Measurements from ENCODE around the gene NRBF2.
"Not testable (repeated sequence)": the region's sequence is repeated elsewhere in the genome, so short reads cannot be mapped to it uniquely, and the experiment has no call there.

NRBF2 gene

DNA sequence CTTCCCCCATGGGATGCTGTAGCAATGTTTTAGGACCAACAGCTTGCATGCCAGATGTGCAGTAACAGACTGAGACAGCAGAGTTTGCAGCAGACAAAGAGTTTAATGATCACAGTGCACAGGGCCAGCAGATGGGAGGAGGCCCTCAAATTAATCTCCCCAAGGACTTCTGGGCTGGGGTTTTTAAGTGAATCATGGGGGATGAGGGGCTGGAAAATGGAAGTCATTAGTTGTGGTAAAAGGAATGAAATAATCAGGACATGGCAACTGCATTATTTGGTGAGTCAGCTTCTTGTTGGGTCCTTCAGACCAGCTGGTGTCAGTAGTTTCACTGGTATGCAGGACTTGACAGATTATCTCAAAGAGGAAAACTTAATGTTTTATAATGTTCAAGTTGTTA is 12.6 kb upstream of the NRBF2 start:
- no peak for DNase-seq

GRCh38 chr10:63123727-63124362 is 9.3 kb upstream of the NRBF2 start:
- DNase-seq: no peak

DNA sequence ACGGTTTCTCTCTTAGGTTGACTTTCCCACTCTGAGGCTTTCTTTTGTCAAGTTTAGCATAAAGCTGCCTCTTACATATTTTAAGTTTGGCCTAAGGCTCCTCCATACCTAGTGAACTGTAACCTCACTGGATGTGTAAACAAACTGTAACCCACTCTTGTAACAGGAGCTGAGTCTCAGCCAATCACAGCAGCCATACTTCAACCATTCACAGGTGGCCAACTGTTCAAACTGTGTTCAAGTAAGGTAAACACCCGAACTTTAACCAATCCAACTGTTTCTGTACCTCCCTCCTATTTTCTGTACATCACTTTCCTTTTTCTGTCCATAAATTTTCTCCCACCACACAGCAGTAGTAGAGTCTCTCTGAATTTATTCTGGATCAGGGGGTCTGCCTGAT is 7.7 kb upstream of the NRBF2 start:
- no peak for DNase-seq

DNA sequence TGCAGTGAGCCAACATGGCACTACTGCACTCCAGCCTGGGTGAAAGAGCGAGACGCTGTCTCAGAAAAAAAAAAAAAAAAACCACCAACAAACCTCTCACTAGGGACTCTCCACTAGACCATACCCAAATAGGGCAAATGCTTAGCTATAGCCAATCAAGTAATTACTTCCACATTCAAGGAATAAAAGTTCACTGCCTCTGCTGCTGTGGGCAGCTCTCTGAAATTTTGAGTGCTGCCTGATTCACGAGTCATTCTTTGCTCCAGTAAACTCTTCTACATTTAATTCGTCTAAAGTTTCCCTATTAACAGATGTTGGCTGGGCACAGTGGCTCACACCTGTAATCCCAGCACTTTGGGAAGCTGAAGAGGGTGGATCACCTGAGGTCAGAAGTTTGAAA is 4.7 kb upstream of the NRBF2 start:
- DNase-seq: no peak

DNA sequence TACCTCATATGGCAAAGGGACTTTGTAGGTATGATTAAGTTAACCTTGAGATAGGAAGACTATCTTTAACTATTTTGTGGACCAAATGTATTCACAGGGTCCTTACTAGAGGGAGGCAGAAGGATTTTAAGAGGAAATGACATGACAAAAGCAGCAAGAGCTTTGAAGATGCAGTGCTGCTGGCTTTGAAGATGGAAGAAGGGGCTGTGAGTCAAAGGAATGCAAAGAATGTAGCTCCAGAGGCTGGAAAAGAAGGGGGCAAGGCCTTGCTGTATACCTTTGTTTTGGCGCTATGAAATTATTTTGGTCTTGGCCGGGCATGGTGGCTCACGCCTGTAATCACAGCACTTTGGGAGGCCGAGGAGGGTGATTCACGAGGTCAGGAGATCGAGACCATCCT is 3.2 kb upstream of the NRBF2 start:
- no peak for DNase-seq

DNA sequence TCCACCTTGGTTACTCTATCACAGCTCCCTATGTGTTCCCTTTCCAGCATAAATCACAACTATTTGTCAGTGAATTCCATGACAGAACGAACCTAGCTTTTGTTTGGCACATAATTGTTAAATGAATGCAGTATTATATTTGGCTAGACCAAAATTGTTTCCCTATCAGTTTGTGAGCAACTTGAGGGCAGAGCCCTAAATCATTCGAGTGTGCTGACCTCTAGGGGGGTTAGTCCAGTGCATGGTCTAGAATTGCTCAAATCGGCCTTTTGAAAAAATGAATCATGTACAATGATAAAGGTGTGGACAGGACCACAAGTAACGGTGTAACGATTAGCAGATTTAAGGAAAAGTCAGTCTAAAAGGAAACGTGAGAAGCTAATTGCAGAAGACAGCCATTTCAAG is 475 bp upstream of the NRBF2 start:
- DNase-seq: no peak

- DNase-seq: no peak
Observed at GRCh38 chr10:63133821-63134557, 861 bp downstream of the NRBF2 start.

DNA sequence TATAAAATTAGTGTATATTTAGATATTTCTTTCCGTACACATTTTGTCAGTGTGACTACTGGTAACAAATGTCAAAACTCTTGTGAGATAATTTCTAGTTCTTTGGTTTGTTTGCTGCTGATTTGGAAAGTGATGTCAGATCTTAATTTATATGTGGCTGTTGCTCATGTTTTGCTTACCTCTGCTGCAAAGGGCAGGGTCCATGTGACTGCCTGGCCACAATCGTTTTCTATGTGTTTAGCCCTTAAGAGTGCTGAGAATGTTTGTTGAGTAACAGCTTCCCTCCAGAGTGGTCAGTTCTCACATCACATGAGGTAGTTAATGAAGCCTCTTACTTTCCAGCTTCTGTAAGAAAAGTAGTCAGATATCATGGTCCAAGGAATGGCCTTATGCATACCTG is 4.2 kb downstream of the NRBF2 start:
- no peak for DNase-seq

- DNase-seq: no peak
Observed at GRCh38 chr10:63140077-63140476, 6.9 kb downstream of the NRBF2 start.

DNA sequence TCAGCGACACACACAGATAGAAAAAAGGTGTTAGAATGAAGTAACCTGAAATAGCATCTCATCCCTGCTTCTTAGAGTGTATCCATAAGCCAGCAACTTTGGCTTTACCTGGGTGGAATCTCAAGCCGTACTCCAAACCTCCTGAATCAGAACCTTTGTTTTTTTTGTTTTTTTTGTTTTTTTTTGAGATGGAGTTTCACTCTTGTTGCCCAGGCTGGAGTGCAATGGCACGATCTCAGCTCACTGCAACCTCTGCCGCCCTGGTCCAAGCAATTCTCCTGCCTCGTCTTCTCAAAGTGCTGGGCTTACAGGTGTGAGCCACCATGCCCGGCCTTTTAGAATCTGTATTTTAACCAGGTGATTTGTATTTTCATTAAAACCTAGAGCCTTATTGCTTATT is 9.0 kb downstream of the NRBF2 start:
- DNase-seq: no peak

DNA sequence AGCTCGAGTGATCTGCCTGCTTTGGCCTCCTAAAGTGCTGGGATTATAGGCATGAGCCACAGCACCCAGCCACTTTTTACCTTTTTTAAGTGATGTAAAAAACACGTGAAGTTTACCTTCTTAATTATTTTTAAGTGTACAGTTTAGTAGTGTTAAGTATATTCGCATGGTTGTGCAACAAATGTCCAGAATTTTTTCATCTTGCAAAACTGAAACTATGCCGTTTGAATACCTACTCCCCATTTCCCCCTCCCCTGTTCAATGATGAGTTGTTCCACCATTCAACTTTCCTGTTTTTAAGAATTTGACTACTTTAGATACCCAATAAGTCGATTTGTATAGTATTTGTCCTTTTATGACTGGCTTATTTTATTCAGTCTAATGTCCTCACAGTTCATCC is 10.9 kb downstream of the NRBF2 start:
- DNase-seq: no peak

DNA sequence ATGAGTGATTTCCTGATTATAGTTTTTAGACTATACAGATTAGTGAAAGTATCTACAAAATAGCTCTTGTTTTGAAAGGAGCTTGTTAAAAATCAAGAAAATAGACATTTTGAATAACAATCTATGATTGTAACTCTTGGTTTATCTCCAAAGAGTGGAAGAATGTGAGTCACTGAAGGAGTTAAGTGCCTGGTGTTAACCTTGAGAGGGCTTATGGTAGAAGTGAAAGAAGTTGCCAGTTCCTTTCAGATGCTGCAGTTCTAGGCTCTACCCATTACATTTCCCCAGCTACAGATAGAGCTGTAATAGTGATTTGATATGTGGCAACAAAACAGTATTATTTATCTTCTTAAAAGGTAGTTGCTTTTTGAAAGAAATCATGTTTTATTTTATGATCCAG is 12.7 kb downstream of the NRBF2 start:
- DNase-seq: no peak

GRCh38 chr10:63146503-63146902 is 13.4 kb downstream of the NRBF2 start:
- DNase-seq: no peak

DNA sequence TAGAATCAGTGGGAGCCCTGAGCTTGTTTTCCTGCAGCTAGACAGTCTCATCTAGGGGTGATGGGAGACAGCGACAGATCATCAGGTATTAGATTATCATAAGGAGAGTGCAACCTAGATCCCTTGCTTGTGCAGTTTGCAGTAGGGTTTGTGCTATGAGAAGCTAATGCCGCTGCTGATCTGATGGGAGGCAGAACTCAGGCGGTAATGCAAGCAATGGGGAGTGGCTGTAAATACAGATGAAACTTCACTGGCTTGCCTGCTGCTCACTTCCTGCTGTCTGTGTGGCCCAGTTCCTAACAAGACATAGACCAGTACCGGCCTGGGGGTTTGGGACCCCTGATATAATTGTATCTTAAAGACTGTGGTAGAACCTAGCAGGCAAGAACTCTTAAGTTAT is 17.6 kb downstream of the NRBF2 start:
- no peak for DNase-seq

GRCh38 chr10:63153868-63154545 is 20.9 kb downstream of the NRBF2 start:
- not testable (repeated sequence) for DNase-seq

DNA sequence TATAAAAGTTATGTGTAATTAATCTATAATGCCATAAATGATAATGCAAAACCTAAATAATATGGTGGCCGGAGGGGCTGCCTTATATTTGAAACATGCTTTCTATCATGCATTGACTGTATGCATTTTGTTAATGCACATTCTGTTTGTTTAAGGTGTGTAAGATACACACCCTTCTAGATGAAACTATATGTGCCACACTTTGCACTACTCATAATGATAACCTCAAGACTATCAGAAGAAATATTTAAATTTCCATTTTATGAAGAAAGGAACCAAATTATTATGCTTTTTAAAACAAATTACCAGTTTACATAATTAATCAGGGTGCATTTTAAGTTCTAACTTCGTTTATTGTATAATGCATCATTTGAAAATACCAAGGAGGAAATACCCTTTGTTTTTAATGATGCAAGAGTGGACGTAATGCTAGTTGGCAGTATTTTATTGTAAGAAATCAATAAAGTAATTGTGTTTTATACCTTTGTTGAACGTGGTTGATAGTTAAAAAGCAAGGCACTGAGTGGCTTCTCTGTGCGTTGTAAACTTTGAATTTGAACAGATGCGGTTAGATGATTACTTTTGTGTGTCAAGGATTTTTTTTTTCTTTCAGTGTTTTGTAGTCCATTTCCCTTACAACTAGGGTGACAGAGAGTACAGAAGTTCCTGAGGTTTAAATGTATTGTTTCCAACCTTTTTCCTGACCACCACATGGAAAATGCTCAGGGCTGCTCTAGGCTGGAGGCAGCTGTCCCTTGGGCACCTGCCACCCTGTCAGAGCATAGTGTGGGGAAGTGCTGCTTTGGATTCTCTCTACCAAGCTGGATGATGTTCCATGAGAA is 21.6 kb downstream of the NRBF2 start:
- no peak for DNase-seq

DNA sequence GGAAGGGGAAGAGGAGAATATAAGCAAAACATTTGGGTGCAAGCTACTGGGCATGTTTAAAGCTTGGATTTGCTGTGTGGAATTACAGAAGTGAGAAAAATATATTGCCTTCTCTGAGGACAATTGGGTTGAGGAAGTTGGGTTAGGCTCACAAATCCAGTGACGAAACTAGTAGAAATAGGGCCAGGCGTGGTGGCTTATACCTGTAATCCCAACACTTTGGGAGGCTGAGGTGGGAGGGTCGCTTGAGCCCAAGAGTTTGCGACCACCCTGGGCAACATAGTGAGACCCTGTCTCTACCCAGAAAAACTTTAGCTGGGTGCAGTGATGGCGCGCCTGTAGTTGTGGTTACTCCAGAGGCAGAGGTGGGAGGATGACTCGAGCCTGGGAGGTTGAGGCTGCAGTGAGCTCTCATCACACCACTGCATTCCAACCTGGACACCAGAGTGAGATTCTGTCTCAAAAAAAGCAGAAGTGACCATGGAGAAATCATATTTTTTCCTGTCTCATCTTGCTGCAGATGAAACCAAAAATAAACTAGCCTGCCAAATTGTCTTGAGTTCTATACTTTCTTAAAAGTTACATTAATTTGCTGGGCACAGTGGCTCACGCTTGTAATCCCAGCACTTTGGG is 22.4 kb downstream of the NRBF2 start:
- DNase-seq: no peak

GRCh38 chr10:63156236-63156635 is 23.1 kb downstream of the NRBF2 start:
- no peak for DNase-seq

GRCh38 chr10:63157845-63158624 is 24.9 kb downstream of the NRBF2 start:
- peak; percentile 96 for DNase-seq

DNA sequence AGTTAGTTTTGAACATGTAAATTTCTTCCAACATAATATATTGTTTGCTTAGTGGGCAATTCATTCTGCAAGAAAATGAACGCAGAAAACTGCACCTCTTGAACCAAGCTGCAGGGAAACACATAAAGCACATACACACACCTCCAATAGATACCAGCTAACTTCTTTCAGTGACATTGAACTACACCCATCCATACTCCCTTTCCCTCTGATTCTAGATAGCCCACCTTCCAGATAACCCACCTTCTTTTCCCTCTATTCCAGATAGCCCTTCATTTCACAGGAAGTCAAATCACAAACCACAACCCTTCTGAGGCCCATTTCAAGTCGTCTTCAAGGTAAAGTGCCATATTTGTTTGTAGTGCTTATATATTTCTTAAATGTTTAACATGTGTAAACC is 28.5 kb downstream of the NRBF2 start:
- no peak for DNase-seq

DNA sequence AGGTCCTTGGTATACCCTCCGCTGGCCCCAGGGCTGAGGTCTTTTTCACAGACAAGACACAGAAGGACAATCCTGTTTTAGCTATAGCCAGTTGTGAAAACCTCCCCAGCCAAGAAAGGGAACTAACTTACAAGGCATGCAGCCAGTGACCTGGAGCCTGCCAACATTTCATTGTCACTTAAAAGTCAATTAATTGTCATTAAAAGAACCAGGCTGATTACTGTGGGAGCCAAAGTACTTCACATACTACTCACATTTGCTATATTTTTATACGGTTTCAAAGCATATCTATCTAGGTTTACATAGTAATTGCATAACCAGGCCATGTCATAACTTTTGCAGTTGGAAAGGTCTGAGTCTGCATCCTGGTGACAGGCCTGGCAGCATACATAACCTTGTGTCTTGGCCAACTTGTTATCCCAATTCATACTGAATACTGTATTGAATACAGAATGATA is 31.1 kb downstream of the NRBF2 start:
- no peak for DNase-seq

- DNase-seq: no peak
Observed at GRCh38 chr10:63165249-63165648, 32.1 kb downstream of the NRBF2 start.

All from COR-L47 (cell line).